Measurements from ENCODE around the gene SH2B2. TPM values are rescaled to one million over a fixed set of nuclear protein-coding genes. Genes with fewer than 3 reads are reported as not detected.

SH2B2 gene
- total RNA-seq, 1 experiment from 2014 or later = 14.7 TPM

GRCh38 chr7:102313997-102314780, 27.5 kb downstream of the SH2B2 start:
- DNase-seq (ENCODE audit: low spot score) = no peak
- no peaks in the 10 kb centered on the region for H3K9me3 Mint-ChIP-seq
- H3K4me1 Mint-ChIP-seq = peaks cover 11% of the 10 kb centered on the region
- ChIA-PET CTCF (no interaction called here), POLR2A (no interaction called here)
- TF ChIP-seq FOXP1 (CRISPR knock-in tag; IDR thresholded peaks at IDR 0.05; ENCODE audit: borderline replicate concordance) = no peak
- TF ChIP-seq ESRRA (CRISPR knock-in tag; IDR thresholded peaks at IDR 0.05; ENCODE audit: borderline replicate concordance) = no peak
- TF ChIP-seq JUN (CRISPR knock-in tag; IDR thresholded peaks at IDR 0.05) = no peak
- TF ChIP-seq ZMAT4 (CRISPR knock-in tag; IDR thresholded peaks at IDR 0.05) = no peak
- TF ChIP-seq EMX1 (CRISPR knock-in tag; IDR thresholded peaks at IDR 0.05) = no peak
- TF ChIP-seq PRRX2 (CRISPR knock-in tag; IDR thresholded peaks at IDR 0.05) = no peak
- TF ChIP-seq ZNF219 (CRISPR knock-in tag; IDR thresholded peaks at IDR 0.05; ENCODE audit: borderline replicate concordance) = no peak
- TF ChIP-seq TEAD4 (CRISPR knock-in tag; IDR thresholded peaks at IDR 0.05) = no peak
- no peak for TF ChIP-seq ZNF138 (CRISPR knock-in tag; conservative IDR thresholded peaks at IDR 0.05)
- no peak for TF ChIP-seq SP1 (CRISPR knock-in tag; conservative IDR thresholded peaks at IDR 0.05)
- no peak for TF ChIP-seq HMGA2 (CRISPR knock-in tag; IDR thresholded peaks at IDR 0.05)
- TF ChIP-seq ARID4B (CRISPR knock-in tag; IDR thresholded peaks at IDR 0.05; ENCODE audit: borderline replicate concordance) = no peak
- no peak for ATAC-seq
- H3K4me3 Mint-ChIP-seq = no peak overlapping the region
- no peak overlapping the region for H3K27ac Mint-ChIP-seq
- peaks cover 18% of the 10 kb centered on the region for H3K36me3 Mint-ChIP-seq
- H3K27me3 Mint-ChIP-seq (ENCODE audit: low read depth) = no peaks in the 10 kb centered on the region

- TF ChIP-seq ATF1 (CRISPR knock-in tag; IDR thresholded peaks at IDR 0.05) (no peak), NR3C1 (CRISPR knock-in tag; conservative IDR thresholded peaks at IDR 0.05; ENCODE audit: low read depth) (no peak), ZNF263 (CRISPR knock-in tag; IDR thresholded peaks at IDR 0.05; ENCODE audit: low read depth) (no peak), ZNF512 (CRISPR knock-in tag; IDR thresholded peaks at IDR 0.05; ENCODE audit: borderline replicate concordance) (no peak), FOXJ3 (CRISPR knock-in tag; IDR thresholded peaks at IDR 0.05; ENCODE audit: borderline replicate concordance) (no peak)
- no peak for DNase-seq (ENCODE audit: low spot score)
- Mint-ChIP-seq H3K27ac (peak overlapping the region; percentile 50; the same call in 1 of the 2 replicates), H3K27me3 (ENCODE audit: low read depth) (peaks cover 7% of the 10 kb centered on the region), H3K9me3 (no peaks in the 10 kb centered on the region), H3K4me3 (no peak overlapping the region), H3K4me1 (peaks cover 19% of the 10 kb centered on the region), H3K36me3 (peaks cover 15% of the 10 kb centered on the region)
- POLR2A ChIA-PET = no interaction called here
- CTCF ChIA-PET = interaction anchor here (0.6 to 3.3 kb wide), 12 partner anchors 10 to 470 kb away, joined by 3 to 14 read pairs (median 4); partner anchors contain the start of gene SH2B2
- ATAC-seq = peak; percentile 34
These were observed 30.8 kb downstream of the SH2B2 start for GRCh38 chr7:102317231-102318059.
